OCI-LY7 (cell line): ENCODE measurements around the gene COL5A1.

Source experiments
- EZH2phosphoT487 ChIP-seq: fragments of 200-600 bp; sonication (generic); IDR thresholded peaks from 2 replicates; pipeline ENCODE4 v1.6.1; 2018; ENCODE audit warnings: low read depth, borderline replicate concordance, mild to moderate bottlenecking, mixed run types, antibody characterized with exemption, low read length, moderate library complexity, mixed read lengths
- TF ChIP-seq, protein P1 (sequence below): fragments of 200-600 bp; sonication (generic); conservative IDR thresholded peaks from 2 replicates; pipeline ENCODE4 v1.5.1; 2014; ENCODE audit warnings: mild to moderate bottlenecking, antibody characterized with exemption, low read length, moderate library complexity, mixed read lengths

DNA sequence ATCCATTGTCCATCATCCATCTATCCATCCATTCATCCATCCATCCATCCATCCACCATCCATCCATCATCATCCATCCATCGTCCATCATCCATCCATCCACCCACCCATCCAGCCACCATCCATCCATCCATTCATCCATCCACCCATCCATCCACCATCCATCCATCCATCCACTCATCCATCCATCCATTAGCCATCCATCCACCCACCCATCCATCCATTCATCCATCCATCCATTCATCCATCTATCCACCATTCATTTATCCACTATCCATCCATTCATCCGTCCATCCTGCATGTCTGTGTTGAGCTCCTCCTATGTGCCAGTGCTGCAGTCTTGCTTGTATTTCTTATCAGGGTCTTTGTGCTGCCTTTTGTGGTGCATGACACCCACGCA, 44.2 kb downstream of the COL5A1 start:
- TF ChIP-seq, protein P1, sequence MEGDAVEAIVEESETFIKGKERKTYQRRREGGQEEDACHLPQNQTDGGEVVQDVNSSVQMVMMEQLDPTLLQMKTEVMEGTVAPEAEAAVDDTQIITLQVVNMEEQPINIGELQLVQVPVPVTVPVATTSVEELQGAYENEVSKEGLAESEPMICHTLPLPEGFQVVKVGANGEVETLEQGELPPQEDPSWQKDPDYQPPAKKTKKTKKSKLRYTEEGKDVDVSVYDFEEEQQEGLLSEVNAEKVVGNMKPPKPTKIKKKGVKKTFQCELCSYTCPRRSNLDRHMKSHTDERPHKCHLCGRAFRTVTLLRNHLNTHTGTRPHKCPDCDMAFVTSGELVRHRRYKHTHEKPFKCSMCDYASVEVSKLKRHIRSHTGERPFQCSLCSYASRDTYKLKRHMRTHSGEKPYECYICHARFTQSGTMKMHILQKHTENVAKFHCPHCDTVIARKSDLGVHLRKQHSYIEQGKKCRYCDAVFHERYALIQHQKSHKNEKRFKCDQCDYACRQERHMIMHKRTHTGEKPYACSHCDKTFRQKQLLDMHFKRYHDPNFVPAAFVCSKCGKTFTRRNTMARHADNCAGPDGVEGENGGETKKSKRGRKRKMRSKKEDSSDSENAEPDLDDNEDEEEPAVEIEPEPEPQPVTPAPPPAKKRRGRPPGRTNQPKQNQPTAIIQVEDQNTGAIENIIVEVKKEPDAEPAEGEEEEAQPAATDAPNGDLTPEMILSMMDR: no peak
- TF ChIP-seq EZH2phosphoT487: no peak
